MM.1S (cell line): ENCODE results near the gene CLTB.

Experiments
- DNase-seq: peaks from one replicate; pipeline ENCODE4 v3.0.0-alpha.2; 2015
- H2AFZ ChIP-seq: fragments of 300-600 bp; sonication (generic); 2 replicates; pipeline ENCODE4 v1.6.0; 2016; ENCODE audit warnings: antibody characterized with exemption, low read length
- H3F3A ChIP-seq: fragments of 300-600 bp; sonication (generic); 2 replicates; pipeline ENCODE4 v1.6.1; 2016; ENCODE audit warnings: mild to moderate bottlenecking, antibody characterized with exemption, low read length, moderate library complexity, mixed read lengths; ENCODE audit not compliant: insufficient read depth
- H3K27ac ChIP-seq: fragments of 300-600 bp; sonication (generic); 2 replicates; pipeline ENCODE4 v1.5.1; 2016; ENCODE audit warnings: mild to moderate bottlenecking, low read length
- H3K27me3 ChIP-seq: fragments of 300-600 bp; sonication (generic); replicated peaks from 2 replicates; pipeline ENCODE4 v1.6.0; 2016; ENCODE audit warnings: low read length; ENCODE audit not compliant: insufficient read depth
- H3K36me3 ChIP-seq: fragments of 300-600 bp; sonication (generic); replicated peaks from 2 replicates; pipeline ENCODE4 v1.6.1; 2016; ENCODE audit warnings: mild to moderate bottlenecking, low read length, mixed read lengths; ENCODE audit not compliant: insufficient read depth
- H3K4me1 ChIP-seq: fragments of 300-600 bp; sonication (generic); 2 replicates; pipeline ENCODE4 v1.6.1; 2016; ENCODE audit warnings: low read length, mixed read lengths
- H3K4me2 ChIP-seq: fragments of 300-600 bp; sonication (generic); 2 replicates; pipeline ENCODE4 v1.6.0; 2016; ENCODE audit warnings: low read depth, low read length
- H3K4me3 ChIP-seq: fragments of 300-600 bp; sonication (generic); 2 replicates; pipeline ENCODE4 v1.5.1; 2016; ENCODE audit warnings: low read length, mixed read lengths
- H3K79me2 ChIP-seq: fragments of 300-600 bp; sonication (generic); 2 replicates; pipeline ENCODE4 v1.6.1; 2016; ENCODE audit warnings: mixed run types, low read length, mixed read lengths
- H3K9ac ChIP-seq: fragments of 300-600 bp; sonication (generic); 2 replicates; pipeline ENCODE4 v1.6.1; 2016; ENCODE audit warnings: low read length, mixed read lengths
- H3K9me2 ChIP-seq: fragments of 300-600 bp; sonication (generic); replicated peaks from 2 replicates; pipeline ENCODE4 v1.6.1; 2016; ENCODE audit warnings: mild to moderate bottlenecking, low read length, mixed read lengths; ENCODE audit not compliant: insufficient read depth
- H3K9me3 ChIP-seq: fragments of 300-600 bp; sonication (generic); replicated peaks from 2 replicates; pipeline ENCODE4 v1.6.1; 2016; ENCODE audit warnings: mild to moderate bottlenecking, low read length, mixed read lengths; ENCODE audit not compliant: insufficient read depth
- H4K20me1 ChIP-seq: fragments of 300-600 bp; sonication (generic); 2 replicates; pipeline ENCODE4 v1.6.1; 2016; ENCODE audit warnings: mild to moderate bottlenecking, low read length, moderate library complexity, mixed read lengths; ENCODE audit not compliant: insufficient read depth
- EZH2 ChIP-seq: fragments of 300-600 bp; sonication (generic); optimal IDR thresholded peaks from 2 replicates; pipeline ENCODE3; 2017; ENCODE audit warnings: low read depth, mild to moderate bottlenecking, antibody characterized with exemption, low read length, mixed read lengths
- EZH2phosphoT487 ChIP-seq: fragments of 300-600 bp; sonication (generic); IDR thresholded peaks from 2 replicates; pipeline ENCODE4 v1.6.1; 2018; ENCODE audit warnings: antibody characterized with exemption, low read length
- TF ChIP-seq, protein P1 (sequence below): fragments of 300-600 bp; sonication (generic); IDR thresholded peaks from 2 replicates; pipeline ENCODE4 v1.5.1; 2016; ENCODE audit warnings: antibody characterized with exemption, low read length, mixed read lengths

The CLTB gene

DNA sequence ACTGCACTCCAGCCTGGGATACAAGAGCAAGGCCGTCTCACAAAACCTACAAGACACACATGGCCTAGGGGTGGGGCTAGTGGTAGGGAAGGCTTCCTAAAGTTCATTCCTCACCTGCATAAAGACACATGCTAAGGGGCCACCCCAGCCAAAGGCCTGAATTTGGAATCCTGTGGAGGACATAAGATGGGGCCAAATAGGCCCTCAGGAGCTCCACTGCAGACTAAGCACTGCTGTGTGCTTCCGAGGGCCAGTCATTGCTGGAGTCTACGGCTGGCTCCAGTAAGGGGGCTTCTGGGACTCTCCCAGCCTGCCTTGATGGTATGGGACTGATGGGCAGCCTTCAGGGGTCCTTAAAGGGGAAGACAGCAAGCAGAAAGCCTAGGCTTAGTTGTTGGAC, 33.6 kb downstream of the CLTB start:
- Histone ChIP-seq H4K20me1 (peaks cover 8% of the 10 kb centered on the region; the same call in 1 of the 2 replicates), H3K9me3 (no peaks in the 10 kb centered on the region), H3K36me3 (peaks cover 14% of the 10 kb centered on the region; the same call in 1 of the 2 replicates), H3F3A (0 out of 2 replicates have a peak, but pooled peaks cover 5% of the 10 kb centered on the region), H3K27ac (no peak overlapping the region), H3K9ac (no peak overlapping the region), H3K79me2 (peaks cover 38% of the 10 kb centered on the region), H3K27me3 (no peaks in the 10 kb centered on the region), H3K4me2 (no peak overlapping the region), H2AFZ (no peak overlapping the region), H3K4me1 (peaks cover 5% of the 10 kb centered on the region; the same call in 1 of the 2 replicates), H3K4me3 (no peak overlapping the region), H3K9me2 (no peaks in the 10 kb centered on the region)
- no peak for DNase-seq
- TF ChIP-seq, protein P1, sequence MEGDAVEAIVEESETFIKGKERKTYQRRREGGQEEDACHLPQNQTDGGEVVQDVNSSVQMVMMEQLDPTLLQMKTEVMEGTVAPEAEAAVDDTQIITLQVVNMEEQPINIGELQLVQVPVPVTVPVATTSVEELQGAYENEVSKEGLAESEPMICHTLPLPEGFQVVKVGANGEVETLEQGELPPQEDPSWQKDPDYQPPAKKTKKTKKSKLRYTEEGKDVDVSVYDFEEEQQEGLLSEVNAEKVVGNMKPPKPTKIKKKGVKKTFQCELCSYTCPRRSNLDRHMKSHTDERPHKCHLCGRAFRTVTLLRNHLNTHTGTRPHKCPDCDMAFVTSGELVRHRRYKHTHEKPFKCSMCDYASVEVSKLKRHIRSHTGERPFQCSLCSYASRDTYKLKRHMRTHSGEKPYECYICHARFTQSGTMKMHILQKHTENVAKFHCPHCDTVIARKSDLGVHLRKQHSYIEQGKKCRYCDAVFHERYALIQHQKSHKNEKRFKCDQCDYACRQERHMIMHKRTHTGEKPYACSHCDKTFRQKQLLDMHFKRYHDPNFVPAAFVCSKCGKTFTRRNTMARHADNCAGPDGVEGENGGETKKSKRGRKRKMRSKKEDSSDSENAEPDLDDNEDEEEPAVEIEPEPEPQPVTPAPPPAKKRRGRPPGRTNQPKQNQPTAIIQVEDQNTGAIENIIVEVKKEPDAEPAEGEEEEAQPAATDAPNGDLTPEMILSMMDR = no peak
- no peak for TF ChIP-seq EZH2phosphoT487
- no peak for TF ChIP-seq EZH2

DNA sequence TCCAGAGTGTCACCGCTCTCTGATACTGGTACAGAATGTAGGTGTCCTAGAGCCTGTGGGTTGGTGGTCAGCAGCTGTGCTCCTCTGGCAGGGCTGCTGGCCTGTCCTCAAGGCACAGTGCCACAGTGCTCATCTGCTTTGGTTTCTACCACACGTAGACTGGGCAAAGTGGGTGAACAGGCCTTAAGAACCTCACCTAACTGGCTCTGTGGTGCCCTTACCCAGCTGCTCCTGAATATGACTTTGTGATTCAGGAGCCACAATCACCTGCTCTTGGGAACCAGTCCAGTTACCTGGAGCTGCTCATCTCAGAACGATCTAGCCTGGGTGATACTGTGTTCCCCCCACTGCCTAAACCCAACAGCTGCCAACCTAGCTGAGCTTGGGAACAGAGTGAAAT, 34.4 kb downstream of the CLTB start:
- Histone ChIP-seq H3K9ac (no peak overlapping the region), H4K20me1 (peaks cover 8% of the 10 kb centered on the region; the same call in 1 of the 2 replicates), H3K4me2 (no peak overlapping the region), H3K9me3 (no peaks in the 10 kb centered on the region), H3F3A (0 out of 2 replicates have a peak, but pooled peaks cover 5% of the 10 kb centered on the region), H3K79me2 (peaks cover 30% of the 10 kb centered on the region), H3K36me3 (peaks cover 14% of the 10 kb centered on the region; the same call in 1 of the 2 replicates), H2AFZ (no peak overlapping the region), H3K9me2 (no peaks in the 10 kb centered on the region), H3K4me3 (no peak overlapping the region), H3K27ac (no peak overlapping the region), H3K4me1 (0 out of 2 replicates have a peak, but pooled peaks cover under 1% of the 10 kb centered on the region), H3K27me3 (no peaks in the 10 kb centered on the region)
- TF ChIP-seq, protein P1 = no peak
- no peak for DNase-seq

DNA sequence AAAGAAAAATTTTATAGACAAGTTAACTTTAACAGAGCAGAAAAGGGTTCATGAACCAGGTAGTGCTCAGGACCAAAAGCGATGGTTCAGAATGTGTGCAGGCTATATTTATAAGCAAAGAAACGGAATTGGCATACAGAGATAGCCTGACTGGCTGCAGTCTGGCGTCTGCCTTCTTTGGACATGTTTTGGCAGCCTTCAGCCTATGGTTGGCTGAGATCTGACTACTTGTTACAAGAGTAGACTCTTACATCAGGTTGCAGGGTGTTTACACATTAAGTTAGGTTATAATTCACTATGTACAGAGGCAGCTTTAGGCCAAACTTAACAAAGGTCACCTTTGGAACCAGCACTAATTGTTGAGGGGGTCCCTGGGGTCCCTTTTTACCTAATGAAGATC, 34.9 kb downstream of the CLTB start:
- no peak for DNase-seq

More for the DNA sequence above, 34.9 kb downstream of the CLTB start:
- Histone ChIP-seq H3K4me2 (no peak overlapping the region), H3K9ac (no peak overlapping the region), H3F3A (0 out of 2 replicates have a peak, but pooled peaks cover 5% of the 10 kb centered on the region), H3K79me2 (peaks cover 25% of the 10 kb centered on the region), H3K36me3 (peaks cover 10% of the 10 kb centered on the region; the same call in 1 of the 2 replicates), H3K4me1 (no peaks in the 10 kb centered on the region), H3K27me3 (no peaks in the 10 kb centered on the region), H3K4me3 (no peak overlapping the region), H3K27ac (no peak overlapping the region), H3K9me2 (no peaks in the 10 kb centered on the region), H3K9me3 (no peaks in the 10 kb centered on the region), H2AFZ (no peak overlapping the region), H4K20me1 (peaks cover 8% of the 10 kb centered on the region; the same call in 1 of the 2 replicates)
- TF ChIP-seq EZH2 (no peak), EZH2phosphoT487 (no peak)
- TF ChIP-seq, protein P1 = no peak
